PC-3 (cell line): ENCODE results near the gene LAMA3. TPM values are rescaled to one million over a fixed set of nuclear protein-coding genes. Genes with fewer than 3 reads are reported as not detected.
A peak's percentile ranks its signal among the peaks of the same experiment; 100 is the strongest.

Source experiments
- ATAC-seq: fragments of 200-7000 bp; cut with Tn5 transposase; 2 replicates; pipeline ENCODE4 v1.9.1; 2020; ENCODE audit warnings: mild to moderate bottlenecking, moderate library complexity
- Bru-seq: library from RNA; stranded (reverse); fragments of 400-500 nt; gene quantifications from one replicate; lab custom pipeline; 2021; lab: Mats Ljungman, UMichigan
- BruChase-seq, 2 experiments: library from RNA; stranded (reverse); fragments of 400-500 nt; gene quantifications; one replicate each; lab custom pipeline; 2021; lab: Mats Ljungman, UMichigan
- BruUV-seq: library from RNA; stranded (reverse); fragments of 400-500 nt; replicated peaks from 2 replicates; lab custom pipeline; 2021; lab: Mats Ljungman, UMichigan
- CTCF ChIA-PET: fragments of 300-600 bp; sonication (Branson Sonifier 250); formaldehyde crosslinking; loops from one replicate; lab custom pipeline; 2022; ENCODE audit warnings: antibody characterized with exemption; lab: Charles Lee
- POLR2A ChIA-PET: fragments of 300-600 bp; sonication (Branson Sonifier 250); formaldehyde crosslinking; loops from one replicate; lab custom pipeline; 2022; ENCODE audit warnings: antibody characterized with exemption; ENCODE audit not compliant: unreplicated experiment; lab: Charles Lee
- DNase-seq: peaks from one replicate; pipeline ENCODE4 v3.0.0-alpha.2; 2015
- H2AFZ ChIP-seq: fragments of 300-600 bp; sonication (generic); 2 replicates; pipeline ENCODE4 v1.6.0; 2016; ENCODE audit warnings: antibody characterized with exemption, low read length
- H3F3A ChIP-seq: fragments of 300-600 bp; sonication (generic); one replicate; pipeline ENCODE4 v1.6.0; 2017; ENCODE audit warnings: antibody characterized with exemption, low read length, control low read depth, mild to moderate bottlenecking; ENCODE audit not compliant: unreplicated experiment
- H3K27ac ChIP-seq: fragments of 300-600 bp; sonication (generic); 2 replicates; pipeline ENCODE4 v1.5.1; 2016; ENCODE audit warnings: mild to moderate bottlenecking, low read length
- H3K27me3 ChIP-seq: fragments of 300-600 bp; sonication (generic); 2 replicates; pipeline ENCODE4 v1.6.1; 2016; ENCODE audit warnings: low read length, mixed read lengths
- H3K36me3 ChIP-seq: fragments of 300-600 bp; sonication (generic); 2 replicates; pipeline ENCODE4 v1.6.1; 2016; ENCODE audit warnings: low read depth, mixed run types, low read length, mixed read lengths
- H3K4me1 ChIP-seq: fragments of 300-600 bp; sonication (generic); 2 replicates; pipeline ENCODE4 v1.5.1; 2016; ENCODE audit warnings: low read length; ENCODE audit not compliant: insufficient read depth
- H3K4me2 ChIP-seq: fragments of 300-600 bp; sonication (generic); 2 replicates; pipeline ENCODE4 v1.6.0; 2016; ENCODE audit warnings: low read length
- H3K4me3 ChIP-seq: fragments of 300-600 bp; sonication (generic); 2 replicates; pipeline ENCODE4 v1.5.1; 2016; ENCODE audit warnings: mild to moderate bottlenecking, low read length, mixed read lengths
- H3K79me2 ChIP-seq: fragments of 300-600 bp; sonication (generic); 2 replicates; pipeline ENCODE4 v1.6.1; 2017; ENCODE audit warnings: low read length, mixed read lengths
- H3K9ac ChIP-seq: fragments of 300-600 bp; sonication (generic); 2 replicates; pipeline ENCODE4 v1.6.0; 2016; ENCODE audit warnings: mild to moderate bottlenecking, low read length
- H3K9me2 ChIP-seq: fragments of 300-600 bp; sonication (generic); replicated peaks from 2 replicates; pipeline ENCODE4 v1.6.1; 2016; ENCODE audit warnings: mixed run types, low read length, mixed read lengths
- H3K9me3 ChIP-seq: fragments of 300-600 bp; sonication (generic); 2 replicates; pipeline ENCODE4 v1.6.1; 2016; ENCODE audit warnings: low read length, mixed read lengths
- H4K20me1 ChIP-seq: fragments of 300-600 bp; sonication (generic); 2 replicates; pipeline ENCODE4 v1.6.1; 2016; ENCODE audit warnings: low read length, mixed read lengths
- EZH2 ChIP-seq: fragments of 300-600 bp; sonication (generic); IDR thresholded peaks from one replicate; pipeline ENCODE4 v1.6.1; 2017; ENCODE audit warnings: antibody characterized with exemption, mild to moderate bottlenecking, low read length; ENCODE audit not compliant: unreplicated experiment
- EZH2phosphoT487 ChIP-seq: fragments of 300-600 bp; sonication (generic); IDR thresholded peaks from 2 replicates; pipeline ENCODE4 v1.6.1; 2018; ENCODE audit warnings: mild to moderate bottlenecking, antibody characterized with exemption, low read length, borderline replicate concordance
- intact Hi-C: fragments of 100-400 bp; cut with micrococcal nuclease; formaldehyde crosslinking; loops from 2 replicates; pipeline ENCODE4 v1.9.0; 2023
- long read RNA-seq: library from polyadenylated mRNA; unstranded; transcript quantifications from one replicate; pipeline ENCODE4 v2.0.0, GENCODE V29; 2021; ENCODE audit not compliant: unreplicated experiment
- total RNA-seq: library from RNA; depleted of rRNA; stranded (reverse); fragments of >200 nt; gene quantifications from 2 replicates; pipeline ENCODE4 v1.2.3, GENCODE V29; 2014; rRNA removed
- TF ChIP-seq, protein P1 (sequence below): fragments of 300-600 bp; sonication (generic); conservative IDR thresholded peaks from 2 replicates; pipeline ENCODE4 v1.5.1; 2017; ENCODE audit warnings: antibody characterized with exemption, low read depth, mild to moderate bottlenecking, low read length

LAMA3 gene, protein sequence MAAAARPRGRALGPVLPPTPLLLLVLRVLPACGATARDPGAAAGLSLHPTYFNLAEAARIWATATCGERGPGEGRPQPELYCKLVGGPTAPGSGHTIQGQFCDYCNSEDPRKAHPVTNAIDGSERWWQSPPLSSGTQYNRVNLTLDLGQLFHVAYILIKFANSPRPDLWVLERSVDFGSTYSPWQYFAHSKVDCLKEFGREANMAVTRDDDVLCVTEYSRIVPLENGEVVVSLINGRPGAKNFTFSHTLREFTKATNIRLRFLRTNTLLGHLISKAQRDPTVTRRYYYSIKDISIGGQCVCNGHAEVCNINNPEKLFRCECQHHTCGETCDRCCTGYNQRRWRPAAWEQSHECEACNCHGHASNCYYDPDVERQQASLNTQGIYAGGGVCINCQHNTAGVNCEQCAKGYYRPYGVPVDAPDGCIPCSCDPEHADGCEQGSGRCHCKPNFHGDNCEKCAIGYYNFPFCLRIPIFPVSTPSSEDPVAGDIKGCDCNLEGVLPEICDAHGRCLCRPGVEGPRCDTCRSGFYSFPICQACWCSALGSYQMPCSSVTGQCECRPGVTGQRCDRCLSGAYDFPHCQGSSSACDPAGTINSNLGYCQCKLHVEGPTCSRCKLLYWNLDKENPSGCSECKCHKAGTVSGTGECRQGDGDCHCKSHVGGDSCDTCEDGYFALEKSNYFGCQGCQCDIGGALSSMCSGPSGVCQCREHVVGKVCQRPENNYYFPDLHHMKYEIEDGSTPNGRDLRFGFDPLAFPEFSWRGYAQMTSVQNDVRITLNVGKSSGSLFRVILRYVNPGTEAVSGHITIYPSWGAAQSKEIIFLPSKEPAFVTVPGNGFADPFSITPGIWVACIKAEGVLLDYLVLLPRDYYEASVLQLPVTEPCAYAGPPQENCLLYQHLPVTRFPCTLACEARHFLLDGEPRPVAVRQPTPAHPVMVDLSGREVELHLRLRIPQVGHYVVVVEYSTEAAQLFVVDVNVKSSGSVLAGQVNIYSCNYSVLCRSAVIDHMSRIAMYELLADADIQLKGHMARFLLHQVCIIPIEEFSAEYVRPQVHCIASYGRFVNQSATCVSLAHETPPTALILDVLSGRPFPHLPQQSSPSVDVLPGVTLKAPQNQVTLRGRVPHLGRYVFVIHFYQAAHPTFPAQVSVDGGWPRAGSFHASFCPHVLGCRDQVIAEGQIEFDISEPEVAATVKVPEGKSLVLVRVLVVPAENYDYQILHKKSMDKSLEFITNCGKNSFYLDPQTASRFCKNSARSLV (N-terminal part only)
- total RNA-seq (217 and 224 TPM in 2 replicates), Bru-seq, nascent RNA (percentile 92 among the genes with signal in this experiment), BruChase-seq, experiment 1, labeled RNA remaining after a 6-hour chase (percentile 87 among the genes with signal in this experiment), BruChase-seq, experiment 2, labeled RNA remaining after a 2-hour chase (percentile 91 among the genes with signal in this experiment)
- long read RNA-seq, full-length matches to known transcripts, result 291 of 577 reads
- long read RNA-seq, partial matches to known transcripts, result 155 of 577 reads
- long read RNA-seq, other reads (novel, unspliced or antisense), result 131 of 577 reads

DNA sequence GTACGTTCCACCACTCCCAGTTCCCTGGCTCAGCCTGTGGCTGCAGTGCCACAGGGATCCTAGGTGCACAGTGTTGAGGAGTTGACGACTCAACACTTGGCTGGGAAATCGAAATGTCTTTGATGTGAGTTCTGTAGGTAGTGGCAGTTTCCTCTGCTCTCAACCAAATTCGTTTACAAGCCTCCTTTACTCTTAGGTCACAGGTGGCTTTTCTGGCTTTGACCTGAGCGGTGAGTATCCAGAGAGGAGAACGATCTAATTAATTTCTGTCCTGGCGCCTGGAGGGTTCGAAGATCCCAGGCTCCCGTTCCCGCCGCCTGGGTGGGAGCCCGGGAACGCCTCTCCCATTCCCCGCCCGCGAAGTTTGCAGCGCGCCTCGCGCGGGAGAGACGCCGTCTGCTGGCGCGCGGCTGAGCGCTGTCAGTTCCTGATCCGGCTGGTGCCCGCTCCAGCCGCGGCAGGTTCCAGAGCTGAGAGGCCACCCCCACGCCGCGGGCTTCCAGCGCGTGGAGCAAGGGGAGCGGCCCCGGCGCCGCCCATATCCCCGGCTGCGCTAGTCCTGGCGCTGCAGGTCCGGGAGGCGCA is at the start of gene LAMA3:
Gene LAMA3 (plus strand): TSS at position 423 of the 585 bp plus-strand sequence. CDS start 231 bp downstream, outside the sequence.
- Histone ChIP-seq H4K20me1 (peaks cover 3% of the 10 kb centered on the region; the same call in 1 of the 2 replicates), H3K4me1 (peaks cover 52% of the 10 kb centered on the region), H3K27me3 (no peaks in the 10 kb centered on the region), H3K79me2 (peaks cover 64% of the 10 kb centered on the region), H3K4me3 (peak within 1 kb of the TSS; percentile 87), H3F3A (no peaks in the 10 kb centered on the region), H3K4me2 (peak within 1 kb of the TSS; percentile 89), H2AFZ (peak within 1 kb of the TSS; percentile 72), H3K9me3 (no peaks in the 10 kb centered on the region), H3K9me2 (no peaks in the 10 kb centered on the region), H3K9ac (peak within 1 kb of the TSS; percentile 96), H3K36me3 (no peaks in the 10 kb centered on the region), H3K27ac (peak within 1 kb of the TSS; percentile 79)
- ChIA-PET POLR2A (no interaction called here), CTCF (no interaction called here)
- intact Hi-C loops, result loop anchor here (1.0 kb wide), 1 partner anchor 62 kb away; no protein-coding TSS in a partner anchor
- TSS peak; percentile 78 for BruUV-seq
- peak; percentile 67 for ATAC-seq
- no peak for TF ChIP-seq EZH2phosphoT487
- TF ChIP-seq, protein P1, sequence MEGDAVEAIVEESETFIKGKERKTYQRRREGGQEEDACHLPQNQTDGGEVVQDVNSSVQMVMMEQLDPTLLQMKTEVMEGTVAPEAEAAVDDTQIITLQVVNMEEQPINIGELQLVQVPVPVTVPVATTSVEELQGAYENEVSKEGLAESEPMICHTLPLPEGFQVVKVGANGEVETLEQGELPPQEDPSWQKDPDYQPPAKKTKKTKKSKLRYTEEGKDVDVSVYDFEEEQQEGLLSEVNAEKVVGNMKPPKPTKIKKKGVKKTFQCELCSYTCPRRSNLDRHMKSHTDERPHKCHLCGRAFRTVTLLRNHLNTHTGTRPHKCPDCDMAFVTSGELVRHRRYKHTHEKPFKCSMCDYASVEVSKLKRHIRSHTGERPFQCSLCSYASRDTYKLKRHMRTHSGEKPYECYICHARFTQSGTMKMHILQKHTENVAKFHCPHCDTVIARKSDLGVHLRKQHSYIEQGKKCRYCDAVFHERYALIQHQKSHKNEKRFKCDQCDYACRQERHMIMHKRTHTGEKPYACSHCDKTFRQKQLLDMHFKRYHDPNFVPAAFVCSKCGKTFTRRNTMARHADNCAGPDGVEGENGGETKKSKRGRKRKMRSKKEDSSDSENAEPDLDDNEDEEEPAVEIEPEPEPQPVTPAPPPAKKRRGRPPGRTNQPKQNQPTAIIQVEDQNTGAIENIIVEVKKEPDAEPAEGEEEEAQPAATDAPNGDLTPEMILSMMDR, result no peak; the same call in 1 of the 2 replicates
- no peak for TF ChIP-seq EZH2
- peak; percentile 81 for DNase-seq

DNA sequence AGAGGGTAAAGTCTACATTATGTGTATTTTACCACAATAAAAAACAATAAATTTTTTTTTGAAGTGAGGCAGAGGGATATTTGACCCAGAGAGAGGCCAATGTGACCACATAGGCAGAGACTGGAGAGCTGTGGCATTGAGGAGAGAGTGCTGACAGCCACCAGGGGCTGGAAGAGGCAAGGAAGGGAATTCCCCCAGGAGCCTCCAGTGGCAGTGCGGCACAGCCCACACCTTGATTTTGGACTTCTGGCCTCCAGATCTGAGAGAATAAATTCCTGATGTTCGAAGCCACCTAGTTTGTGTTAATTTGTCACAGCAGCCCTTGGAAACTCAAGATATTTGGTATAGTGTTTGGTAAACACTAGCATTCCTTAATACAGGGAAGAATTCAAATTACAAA is 49.2 kb upstream of the LAMA3 start:
- intact Hi-C loops, result no loop called here
- Histone ChIP-seq H3K4me1 (peaks cover 11% of the 10 kb centered on the region), H3K27ac (no peak overlapping the region), H4K20me1 (no peaks in the 10 kb centered on the region), H3K9me2 (no peaks in the 10 kb centered on the region), H3K36me3 (peaks cover 9% of the 10 kb centered on the region; the same call in 1 of the 2 replicates), H3K79me2 (no peaks in the 10 kb centered on the region), H3K9ac (no peak overlapping the region), H3F3A (no peaks in the 10 kb centered on the region), H3K4me3 (no peak overlapping the region), H3K9me3 (no peaks in the 10 kb centered on the region), H3K4me2 (no peak overlapping the region), H2AFZ (no peak overlapping the region), H3K27me3 (no peaks in the 10 kb centered on the region)
- ATAC-seq (peak; percentile 32; the same call in 1 of the 2 replicates), DNase-seq (no peak)
- TF ChIP-seq EZH2phosphoT487 (no peak), EZH2 (no peak)
- TF ChIP-seq, protein P1, result peak; percentile 17; the same call in 1 of the 2 replicates
- BruUV-seq, result no TSS peak
- ChIA-PET POLR2A (no interaction called here), CTCF (no interaction called here)
